VCaP (cell line): ENCODE data around the gene LDHAL6B.

ENCODE experiments used
- H3K27ac ChIP-seq: fragments of 450-650 bp; 2 replicates; pipeline ENCODE4 v1.5.1; 2017
- TF ChIP-seq, protein P1 (sequence below): fragments of 450-650 bp; conservative IDR thresholded peaks from 2 replicates; pipeline ENCODE4 v1.5.1; 2017; ENCODE audit warnings: mild to moderate bottlenecking, moderate library complexity

Gene LDHAL6B

DNA sequence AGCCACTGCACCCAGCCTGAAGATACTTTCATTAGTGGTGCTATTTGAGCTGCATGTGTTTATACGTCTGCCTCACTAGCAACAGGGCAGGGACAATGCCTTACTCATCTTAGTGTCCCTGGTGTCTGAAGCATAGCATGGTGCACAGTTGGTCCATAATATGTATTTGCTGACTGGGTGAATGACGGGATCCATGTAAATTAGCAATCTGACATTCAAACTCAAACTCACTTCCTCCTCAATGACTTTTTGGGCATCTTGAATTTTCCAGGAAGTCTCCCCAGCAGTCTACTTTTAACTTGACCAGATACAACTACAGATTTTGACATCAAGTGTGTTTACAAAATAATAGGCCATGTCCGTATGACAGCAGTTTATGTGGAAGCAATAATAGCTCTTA is 3.0 kb upstream of the LDHAL6B start:
- TF ChIP-seq, protein P1, sequence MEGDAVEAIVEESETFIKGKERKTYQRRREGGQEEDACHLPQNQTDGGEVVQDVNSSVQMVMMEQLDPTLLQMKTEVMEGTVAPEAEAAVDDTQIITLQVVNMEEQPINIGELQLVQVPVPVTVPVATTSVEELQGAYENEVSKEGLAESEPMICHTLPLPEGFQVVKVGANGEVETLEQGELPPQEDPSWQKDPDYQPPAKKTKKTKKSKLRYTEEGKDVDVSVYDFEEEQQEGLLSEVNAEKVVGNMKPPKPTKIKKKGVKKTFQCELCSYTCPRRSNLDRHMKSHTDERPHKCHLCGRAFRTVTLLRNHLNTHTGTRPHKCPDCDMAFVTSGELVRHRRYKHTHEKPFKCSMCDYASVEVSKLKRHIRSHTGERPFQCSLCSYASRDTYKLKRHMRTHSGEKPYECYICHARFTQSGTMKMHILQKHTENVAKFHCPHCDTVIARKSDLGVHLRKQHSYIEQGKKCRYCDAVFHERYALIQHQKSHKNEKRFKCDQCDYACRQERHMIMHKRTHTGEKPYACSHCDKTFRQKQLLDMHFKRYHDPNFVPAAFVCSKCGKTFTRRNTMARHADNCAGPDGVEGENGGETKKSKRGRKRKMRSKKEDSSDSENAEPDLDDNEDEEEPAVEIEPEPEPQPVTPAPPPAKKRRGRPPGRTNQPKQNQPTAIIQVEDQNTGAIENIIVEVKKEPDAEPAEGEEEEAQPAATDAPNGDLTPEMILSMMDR: no peak
- H3K27ac ChIP-seq: no peak overlapping the region

- TF ChIP-seq, protein P1: no peak
- no peak overlapping the region for H3K27ac ChIP-seq
These were observed 612 bp upstream of the LDHAL6B start for GRCh38 chr15:59205839-59206622.

GRCh38 chr15:59208613-59209249 is 2.1 kb downstream of the LDHAL6B start:
- no peak overlapping the region for H3K27ac ChIP-seq
- TF ChIP-seq, protein P1: no peak

GRCh38 chr15:59210186-59210585 is 3.5 kb downstream of the LDHAL6B start:
- no peak overlapping the region for H3K27ac ChIP-seq
- TF ChIP-seq, protein P1: no peak

DNA sequence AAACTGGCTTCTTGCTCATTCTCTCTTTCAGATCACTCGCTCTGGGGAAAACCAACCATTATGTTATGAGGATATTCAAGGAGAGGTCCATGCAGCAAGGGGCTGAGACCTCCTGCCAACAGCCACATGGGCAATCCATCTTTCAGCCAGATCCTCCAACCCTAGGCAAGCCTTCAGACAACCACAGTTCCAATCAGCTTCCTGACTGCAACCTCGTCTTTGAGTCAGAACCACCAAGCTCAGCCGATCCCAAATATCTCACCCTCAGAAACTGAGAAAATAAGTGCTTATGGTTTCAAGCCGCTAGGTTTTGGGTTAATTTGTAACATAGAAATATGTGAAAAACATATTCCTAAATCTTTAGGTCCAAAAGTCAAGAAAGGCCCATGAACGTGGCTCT is 10.3 kb downstream of the LDHAL6B start:
- TF ChIP-seq, protein P1: no peak
- H3K27ac ChIP-seq: no peak overlapping the region

GRCh38 chr15:59217876-59218498 is 11.3 kb downstream of the LDHAL6B start:
- TF ChIP-seq, protein P1: no peak
- H3K27ac ChIP-seq: no peak overlapping the region

DNA sequence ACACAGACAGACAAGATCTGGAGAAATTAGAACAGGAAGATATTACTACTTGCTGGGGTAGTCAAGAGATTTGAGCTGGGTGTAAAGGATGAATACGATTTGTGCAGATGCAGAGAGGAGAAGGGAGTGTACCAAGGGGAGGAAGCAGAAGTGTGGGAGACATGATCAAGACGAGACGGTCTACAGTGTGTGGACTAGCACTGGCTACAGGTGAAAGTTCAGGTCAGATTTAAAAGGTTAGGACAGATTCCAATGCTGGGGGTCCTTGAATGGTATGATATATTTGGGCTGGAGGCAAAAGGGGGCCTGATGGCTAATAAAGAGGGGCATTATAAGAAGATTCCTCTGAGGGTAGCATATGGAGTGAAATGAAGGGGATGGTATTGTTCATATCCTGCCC is 12.1 kb downstream of the LDHAL6B start:
- TF ChIP-seq, protein P1: no peak
- no peak overlapping the region for H3K27ac ChIP-seq
